ENCODE data around the gene PDE3A. TPM values are rescaled to one million over a fixed set of nuclear protein-coding genes. Genes with fewer than 3 reads are reported as not detected.

The PDE3A gene
- polyA plus RNA-seq, 1 experiment: 3.5 TPM

DNA sequence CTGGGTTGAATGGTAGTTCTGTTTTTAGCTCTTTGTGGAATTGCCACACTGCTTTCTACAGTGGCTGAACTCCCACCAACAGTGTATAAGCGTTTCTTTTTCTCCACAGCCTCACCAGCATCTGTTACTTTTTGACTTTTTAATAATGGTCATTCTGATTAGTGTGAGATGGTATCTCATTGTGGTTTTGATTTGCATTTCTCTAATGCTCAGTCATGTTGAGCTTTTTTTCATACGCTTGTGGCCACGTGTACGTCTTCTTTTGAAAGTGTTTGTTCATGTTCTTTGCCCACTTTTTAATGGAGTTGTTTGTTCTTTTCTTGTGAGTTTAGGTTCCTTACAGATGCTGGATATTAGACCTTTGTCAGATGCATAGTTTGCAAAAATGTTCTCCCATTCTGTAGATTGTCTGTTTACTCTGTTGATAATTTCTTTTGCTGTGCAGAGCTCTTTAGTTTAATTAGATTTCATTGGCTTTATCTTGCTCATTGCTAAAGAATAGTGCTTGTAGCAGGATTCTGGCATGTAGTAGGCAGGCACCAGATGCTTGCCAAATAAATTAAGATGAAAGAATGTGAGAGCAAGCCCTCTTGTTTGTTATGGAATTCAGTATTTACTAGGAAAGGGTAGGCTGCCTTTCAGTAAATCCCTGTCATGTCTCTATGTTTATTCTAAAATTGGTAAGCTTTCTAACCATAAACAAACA, 86.8 kb downstream of the PDE3A start:
- Histone ChIP-seq H3K36me3 (ENCODE audit: control insufficient read depth, insufficient read depth, low read length) (no peaks in the 10 kb centered on the region), H3K27me3 (ENCODE audit: control insufficient read depth, insufficient read depth, low read length) (no peaks in the 10 kb centered on the region), H3K4me3 (ENCODE audit: low read depth, low read length) (no peak overlapping the region)
- no peak for DNase-seq (ENCODE audit: low read depth)
- ChIA-PET POLR2A (interaction anchor here (0.6 kb wide), 1 partner anchor 509 kb away, joined by 3 read pairs; no protein-coding TSS in a partner anchor), CTCF (interaction anchor here (0.9 to 1.4 kb wide), 2 partner anchors 13 to 147 kb away, joined by 4 read pairs; no protein-coding TSS in a partner anchor)
- TF ChIP-seq, protein P1, sequence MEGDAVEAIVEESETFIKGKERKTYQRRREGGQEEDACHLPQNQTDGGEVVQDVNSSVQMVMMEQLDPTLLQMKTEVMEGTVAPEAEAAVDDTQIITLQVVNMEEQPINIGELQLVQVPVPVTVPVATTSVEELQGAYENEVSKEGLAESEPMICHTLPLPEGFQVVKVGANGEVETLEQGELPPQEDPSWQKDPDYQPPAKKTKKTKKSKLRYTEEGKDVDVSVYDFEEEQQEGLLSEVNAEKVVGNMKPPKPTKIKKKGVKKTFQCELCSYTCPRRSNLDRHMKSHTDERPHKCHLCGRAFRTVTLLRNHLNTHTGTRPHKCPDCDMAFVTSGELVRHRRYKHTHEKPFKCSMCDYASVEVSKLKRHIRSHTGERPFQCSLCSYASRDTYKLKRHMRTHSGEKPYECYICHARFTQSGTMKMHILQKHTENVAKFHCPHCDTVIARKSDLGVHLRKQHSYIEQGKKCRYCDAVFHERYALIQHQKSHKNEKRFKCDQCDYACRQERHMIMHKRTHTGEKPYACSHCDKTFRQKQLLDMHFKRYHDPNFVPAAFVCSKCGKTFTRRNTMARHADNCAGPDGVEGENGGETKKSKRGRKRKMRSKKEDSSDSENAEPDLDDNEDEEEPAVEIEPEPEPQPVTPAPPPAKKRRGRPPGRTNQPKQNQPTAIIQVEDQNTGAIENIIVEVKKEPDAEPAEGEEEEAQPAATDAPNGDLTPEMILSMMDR (IDR thresholded peaks at IDR 0.05; ENCODE audit: insufficient read depth, low read depth, low read length): no peak

GRCh38 chr12:20457582-20457981, 89.2 kb downstream of the PDE3A start:
- Histone ChIP-seq H3K36me3 (ENCODE audit: control insufficient read depth, insufficient read depth, low read length) (no peaks in the 10 kb centered on the region), H3K27me3 (ENCODE audit: control insufficient read depth, insufficient read depth, low read length) (no peaks in the 10 kb centered on the region), H3K4me3 (ENCODE audit: low read depth, low read length) (no peak overlapping the region)
- DNase-seq (ENCODE audit: low read depth): no peak
- CTCF ChIA-PET: interaction anchor here (0.6 kb wide), 1 partner anchor 119 kb away, joined by 4 read pairs; no protein-coding TSS in a partner anchor
- TF ChIP-seq, protein P1 (IDR thresholded peaks at IDR 0.05; ENCODE audit: insufficient read depth, low read depth, low read length): no peak
- POLR2A ChIA-PET: no interaction called here

DNA sequence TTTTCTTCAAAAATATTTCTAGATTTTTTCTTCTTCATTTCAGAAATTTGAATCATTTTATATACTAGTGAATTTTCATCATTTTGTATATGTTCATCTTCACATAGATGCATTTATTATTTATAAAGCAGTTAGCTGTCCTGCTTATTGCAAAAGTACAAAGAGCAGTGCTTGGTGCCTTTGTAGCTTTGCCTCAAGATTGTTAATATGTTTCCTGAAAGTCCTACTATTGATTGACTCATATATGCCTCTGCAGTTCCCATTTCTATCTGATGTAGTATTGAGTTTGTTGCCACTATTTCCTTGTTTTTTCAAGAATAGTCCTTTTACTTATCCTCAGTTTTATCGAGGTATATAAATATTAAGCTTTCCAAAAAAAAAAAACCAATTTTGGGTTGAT, 89.7 kb downstream of the PDE3A start:
- Histone ChIP-seq H3K4me3 (ENCODE audit: low read depth, low read length) (no peak overlapping the region), H3K27me3 (ENCODE audit: control insufficient read depth, insufficient read depth, low read length) (no peaks in the 10 kb centered on the region), H3K36me3 (ENCODE audit: control insufficient read depth, insufficient read depth, low read length) (no peaks in the 10 kb centered on the region)
- no peak for DNase-seq (ENCODE audit: low read depth)
- ChIA-PET POLR2A (no interaction called here), CTCF (interaction anchor here (0.6 kb wide), 1 partner anchor 119 kb away, joined by 4 read pairs; no protein-coding TSS in a partner anchor)
- TF ChIP-seq, protein P1 (IDR thresholded peaks at IDR 0.05; ENCODE audit: insufficient read depth, low read depth, low read length): no peak

GRCh38 chr12:20459920-20460319, 91.6 kb downstream of the PDE3A start:
- H3K27me3 ChIP-seq (ENCODE audit: control insufficient read depth, insufficient read depth, low read length): no peaks in the 10 kb centered on the region
- ChIA-PET POLR2A (no interaction called here), CTCF (no interaction called here)

DNA sequence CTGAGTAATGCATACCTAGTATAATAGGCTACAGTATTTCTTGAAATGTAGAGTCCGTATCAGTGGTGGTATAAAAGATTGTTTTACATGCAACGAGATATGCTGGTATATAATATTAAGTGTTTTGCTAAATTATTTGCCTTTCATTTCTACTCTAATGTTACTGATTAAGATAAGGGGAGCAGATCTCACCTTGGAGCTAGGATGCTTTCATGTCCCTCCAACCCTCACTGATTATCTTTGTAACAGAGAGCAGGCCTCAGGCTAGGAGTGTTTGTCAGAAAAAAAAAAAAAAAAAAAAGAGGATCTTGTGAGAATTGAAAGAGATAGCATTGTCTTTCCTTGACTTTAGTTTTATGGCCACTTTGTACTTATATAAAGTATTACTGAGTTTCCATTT, 92.6 kb downstream of the PDE3A start:
- Histone ChIP-seq H3K36me3 (ENCODE audit: control insufficient read depth, insufficient read depth, low read length) (no peaks in the 10 kb centered on the region), H3K4me3 (ENCODE audit: low read depth, low read length) (no peak overlapping the region), H3K27me3 (ENCODE audit: control insufficient read depth, insufficient read depth, low read length) (no peaks in the 10 kb centered on the region)
- TF ChIP-seq, protein P1 (IDR thresholded peaks at IDR 0.05; ENCODE audit: insufficient read depth, low read depth, low read length): no peak
- ChIA-PET POLR2A (no interaction called here), CTCF (no interaction called here)
- no peak for DNase-seq (ENCODE audit: low read depth)

More at GRCh38 chr12:20459920-20460319, 91.6 kb downstream of the PDE3A start:
- Histone ChIP-seq H3K4me3 (ENCODE audit: low read depth, low read length) (no peak overlapping the region), H3K36me3 (ENCODE audit: control insufficient read depth, insufficient read depth, low read length) (no peaks in the 10 kb centered on the region)
- TF ChIP-seq, protein P1 (IDR thresholded peaks at IDR 0.05; ENCODE audit: insufficient read depth, low read depth, low read length): no peak
- no peak for DNase-seq (ENCODE audit: low read depth)
